Activated CD8-positive, alpha-beta memory T cell treated with anti-CD3 and anti-CD28 coated beads, Interleukin-2, amount 50 U/mL, for 24 hours (primary cell): ENCODE data around the gene KRTAP4-16.
"Not testable (repeated sequence)": the region's sequence is repeated elsewhere in the genome, so short reads cannot be mapped to it uniquely, and the experiment has no call there.

ENCODE experiments used
- DNase-seq: peaks from one replicate; pipeline ENCODE4 v3.0.0-alpha.2; 2020; ENCODE audit errors: extremely low read depth

Gene KRTAP4-16

DNA sequence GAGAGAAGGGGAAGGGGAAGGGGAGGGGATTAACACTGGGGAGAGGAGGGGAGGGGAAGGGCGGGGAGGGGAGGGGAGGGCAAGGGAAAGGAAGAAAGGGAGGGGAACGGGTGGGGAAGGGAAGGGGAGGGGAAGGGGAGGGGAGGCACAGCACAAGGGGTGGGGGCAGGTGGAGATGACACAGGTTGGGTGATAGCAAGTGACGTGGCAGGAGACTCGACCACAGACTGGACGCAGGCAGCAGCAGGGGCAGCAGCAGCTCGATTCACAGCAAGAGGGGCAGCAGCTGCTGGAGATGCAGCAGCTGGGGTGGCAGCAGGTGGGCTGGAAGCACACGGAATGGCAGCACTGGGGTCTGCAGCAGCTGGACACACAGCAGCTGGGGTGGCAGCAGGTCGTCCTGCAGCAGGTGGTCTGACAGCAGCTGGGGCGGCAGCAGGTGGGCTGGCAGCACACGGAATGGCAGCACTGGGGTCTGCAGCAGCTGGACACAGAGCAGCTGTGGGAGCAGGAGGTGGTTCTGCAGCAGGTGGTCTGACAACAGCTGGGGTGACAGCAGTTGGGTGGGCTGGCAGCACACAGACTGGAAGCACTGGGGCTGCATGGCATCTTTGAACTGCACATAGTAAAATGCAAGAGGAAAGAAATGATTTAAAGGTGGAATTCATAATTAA, at the start of gene KRTAP4-16:
Gene KRTAP4-16, minus strand, starts transcription at position 624 of the 674 bp plus-strand sequence. Its CDS starts 0 bp downstream, at position 624.
- DNase-seq = no peak

DNA sequence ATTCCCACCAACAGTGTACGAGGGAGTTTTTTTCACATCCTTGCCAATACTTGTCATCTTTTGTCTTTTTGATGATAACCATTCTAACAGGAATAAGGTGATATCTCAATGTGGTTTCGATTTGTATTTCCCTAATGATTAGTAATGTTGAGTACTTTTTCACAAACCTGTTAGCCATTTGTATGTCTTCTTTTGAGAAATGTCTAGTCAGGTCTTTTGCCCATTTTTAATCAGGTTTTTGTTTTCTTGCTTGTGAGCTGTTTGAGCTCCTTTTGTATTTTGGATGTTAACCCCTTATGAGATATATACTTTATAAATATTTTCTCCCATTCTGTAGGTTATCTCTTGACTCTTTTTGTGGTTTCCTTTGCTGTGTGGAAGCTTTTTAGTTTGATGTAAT, 49.5 kb upstream of the KRTAP4-16 start:
- no peak for DNase-seq

DNA sequence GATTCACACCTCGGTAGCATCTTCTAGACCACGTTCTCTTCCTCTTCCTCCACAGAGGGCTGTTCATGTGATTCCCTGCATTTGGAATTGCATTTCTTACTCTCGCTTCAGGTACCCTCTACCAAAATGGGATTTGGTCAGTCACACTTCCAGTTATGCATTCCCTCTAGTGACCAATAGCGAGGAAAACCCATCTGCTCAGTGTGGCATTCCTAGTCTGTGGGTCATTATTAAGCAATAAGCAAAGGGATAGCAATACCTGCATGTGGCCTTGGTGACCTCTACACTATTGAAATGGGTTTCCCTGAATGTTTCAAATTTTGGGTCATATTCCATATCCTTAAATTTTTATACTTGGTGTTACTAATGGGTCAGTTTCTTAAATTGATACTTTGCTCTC, 48.0 kb upstream of the KRTAP4-16 start:
- no peak for DNase-seq

DNA sequence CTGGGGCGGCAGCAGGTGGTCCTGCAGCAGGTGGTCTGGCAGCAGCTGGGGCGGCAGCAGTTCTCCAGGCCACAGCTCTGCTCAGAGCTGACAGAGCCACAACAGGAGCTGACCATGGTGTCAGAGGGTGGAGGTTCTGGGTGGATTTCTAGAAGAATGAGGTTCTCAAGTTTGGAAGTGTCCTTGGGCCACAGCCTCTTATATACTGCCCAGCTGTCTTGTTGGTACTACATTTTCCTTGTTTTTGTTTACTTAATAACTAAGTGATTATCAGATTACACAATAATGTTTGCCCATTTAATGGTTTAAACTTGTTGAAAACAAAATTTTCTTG, 47.6 kb upstream of the KRTAP4-16 start, which contains the start of gene KRTAP4-5:
Gene KRTAP4-5, minus strand, starts transcription at position 174 of the 334 bp plus-strand sequence. Its CDS starts 58 bp downstream, at position 116.
- DNase-seq = no peak

- not testable (repeated sequence) for DNase-seq
Observed at GRCh38 chr17:41148971-41149651, 47.1 kb upstream of the KRTAP4-16 start.

GRCh38 chr17:41147531-41148204, 45.7 kb upstream of the KRTAP4-16 start:
- no peak for DNase-seq

GRCh38 chr17:41145261-41145660, 43.3 kb upstream of the KRTAP4-16 start:
- DNase-seq = no peak

DNA sequence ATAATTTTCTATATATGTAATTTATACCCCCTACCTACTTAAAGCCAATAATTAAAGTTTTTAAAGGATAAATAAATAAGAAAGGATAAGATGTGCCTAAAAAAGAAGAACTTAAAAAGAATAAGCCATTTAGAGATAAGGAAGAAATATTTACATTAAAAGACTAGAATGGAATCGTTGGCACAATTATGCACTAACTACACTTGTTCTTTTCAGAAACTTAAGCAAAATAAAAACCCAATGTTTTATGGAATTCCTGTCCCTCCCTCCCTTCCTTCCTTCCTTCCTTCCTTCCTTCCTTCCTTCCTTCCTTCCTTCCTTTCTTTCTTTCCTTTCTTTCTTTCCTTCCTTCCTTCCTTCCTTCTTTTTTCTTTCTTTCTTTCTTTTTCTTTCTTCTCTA, 42.8 kb upstream of the KRTAP4-16 start:
- DNase-seq = no peak

- no peak for DNase-seq
Observed at GRCh38 chr17:41141361-41141760, 39.4 kb upstream of the KRTAP4-16 start.

- no peak for DNase-seq
Observed at GRCh38 chr17:41140360-41141131, 38.5 kb upstream of the KRTAP4-16 start, which contains the start of gene KRTAP4-6. Gene KRTAP4-6, minus strand, starts transcription at chr17:41140544. Its CDS starts 57 bp downstream, at chr17:41140487.

- DNase-seq = not testable (repeated sequence)
Observed at GRCh38 chr17:41139865-41140264, 37.9 kb upstream of the KRTAP4-16 start.

- DNase-seq = no peak
Observed at GRCh38 chr17:41133880-41134735, 32.1 kb upstream of the KRTAP4-16 start.

GRCh38 chr17:41131979-41132378, 30.0 kb upstream of the KRTAP4-16 start:
- no peak for DNase-seq

- DNase-seq = no peak
Observed at GRCh38 chr17:41127371-41127770, 25.4 kb upstream of the KRTAP4-16 start.

GRCh38 chr17:41126412-41126811, 24.4 kb upstream of the KRTAP4-16 start:
- no peak for DNase-seq

DNA sequence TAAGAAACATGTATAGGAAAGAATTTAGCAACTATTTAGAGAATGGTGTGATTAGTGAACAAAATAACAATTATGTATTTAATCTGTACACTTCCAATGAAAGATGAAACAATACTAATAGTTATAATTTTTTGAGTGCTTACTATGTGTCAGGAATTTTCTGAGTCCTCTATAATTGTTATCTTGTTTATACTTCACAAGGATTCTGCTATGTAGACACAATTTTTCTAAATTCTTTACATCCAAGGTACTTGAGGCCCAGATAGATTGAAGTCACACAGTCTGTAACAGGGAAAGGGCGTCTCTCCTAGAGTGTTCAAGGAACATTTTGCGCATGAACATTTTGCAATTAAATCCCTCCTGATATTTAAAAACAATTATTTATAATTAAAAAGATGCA, 23.1 kb upstream of the KRTAP4-16 start:
- DNase-seq = no peak

GRCh38 chr17:41123991-41124371, 22.0 kb upstream of the KRTAP4-16 start, which contains the start of gene KRTAP4-12:
Gene KRTAP4-12, minus strand, starts transcription at chr17:41124182. Its CDS starts 60 bp downstream, at chr17:41124122.
- DNase-seq = not testable (repeated sequence)

DNA sequence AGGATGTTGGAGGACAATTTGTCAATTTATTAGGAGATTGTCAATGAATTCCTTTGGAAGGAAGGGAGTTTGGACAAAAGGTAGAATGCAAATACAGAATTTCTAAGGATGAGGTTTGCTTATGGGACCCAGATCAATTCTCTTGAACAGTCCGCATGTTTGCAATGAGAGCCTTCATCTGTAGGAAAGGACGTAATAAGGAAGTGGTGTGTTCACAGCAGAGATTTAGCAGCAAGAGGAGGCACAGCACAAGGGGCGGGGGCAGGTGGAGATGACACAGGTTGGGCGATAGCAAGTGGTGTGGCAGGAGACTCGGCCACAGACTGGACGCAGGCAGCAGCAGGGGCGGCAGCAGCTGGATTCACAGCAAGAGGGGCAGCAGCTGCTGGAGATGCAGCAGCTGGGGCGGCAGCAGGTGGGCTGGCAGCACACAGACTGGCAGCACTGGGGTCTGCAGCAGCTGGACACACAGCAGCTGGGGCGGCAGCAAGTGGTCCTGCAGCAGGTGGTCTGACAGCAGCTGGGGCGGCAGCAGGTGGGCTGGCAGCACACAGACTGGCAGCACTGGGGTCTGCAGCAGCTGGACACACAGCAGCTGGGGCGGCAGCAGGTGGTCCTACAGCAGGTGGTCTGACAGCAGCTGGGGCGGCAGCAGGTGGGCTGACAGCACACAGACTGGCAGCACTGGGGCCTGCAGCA, 21.4 kb upstream of the KRTAP4-16 start:
- not testable (repeated sequence) for DNase-seq

DNA sequence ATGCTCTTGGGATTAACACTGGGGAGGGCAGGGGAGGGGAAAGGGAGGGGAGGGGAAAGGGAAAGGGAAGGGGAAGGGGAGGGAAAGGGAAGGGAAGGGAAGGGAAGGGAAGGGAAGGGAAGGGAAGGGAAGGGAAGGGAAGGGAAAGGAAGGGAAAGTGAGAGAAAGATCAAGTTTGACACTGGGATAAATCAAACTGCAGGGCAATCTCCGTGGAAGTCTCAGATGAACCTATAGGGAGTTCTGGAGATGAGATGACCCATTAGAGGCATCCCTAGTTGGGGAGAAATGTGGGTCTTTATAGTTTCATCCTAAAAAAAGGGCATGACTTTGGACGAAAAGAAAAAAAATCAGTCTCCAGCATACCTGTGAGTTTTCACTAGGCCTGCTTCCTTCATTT, 19.7 kb upstream of the KRTAP4-16 start:
- no peak for DNase-seq
